Gastrocnemius medialis (tissue), 4 donors: Measurements from ENCODE around the gene ARL6IP6. TPM values are rescaled to one million over a fixed set of nuclear protein-coding genes. Genes with fewer than 3 reads are reported as not detected.
A peak's percentile ranks its signal among the peaks of the same experiment; 100 is the strongest.
"Not testable (repeated sequence)": the region's sequence is repeated elsewhere in the genome, so short reads cannot be mapped to it uniquely, and the experiment has no call there.

Experiments
- ATAC-seq, 2 donors: fragments of 150-250 bp; one replicate each; pipeline ENCODE4 v1.9.1; 2016
- DNase-seq, 2 donors: peaks; one replicate each; pipeline ENCODE4 v3.0.0-alpha.2; 2019
- H3K27ac ChIP-seq, 4 donors: fragments of 200-600 bp; sonication (generic); 1 replicate in 1 of 4; 2 replicates in 3 of 4; pipeline ENCODE4 v1.5.1; 2016 to 2018; ENCODE audit warnings: mild to moderate bottlenecking in 2 of 4, moderate library complexity in 1 of 4
- H3K27me3 ChIP-seq, 3 donors: fragments of 200-600 bp; sonication (generic) in 2 of 3; 1 replicate in 1 of 3; 2 replicates in 2 of 3; pipeline versions ENCODE4 v1.5.1 to v1.6.0; 2016 to 2019; ENCODE audit warnings: mild to moderate bottlenecking in 1 of 3, moderate library complexity in 1 of 3
- H3K36me3 ChIP-seq, 2 donors: fragments of 200-600 bp; sonication (generic) in 1 of 2; one replicate each; pipeline ENCODE4 v1.5.1; 2017 to 2018
- H3K4me1 ChIP-seq, 2 donors: fragments of 200-600 bp; sonication (generic) in 1 of 2; one replicate each; pipeline ENCODE4 v1.5.1; 2016 to 2017; ENCODE audit warnings: mild to moderate bottlenecking in 2 of 2
- H3K4me3 ChIP-seq, 4 donors: fragments of 200-600 bp; sonication (generic) in 3 of 4; 1 replicate in 1 of 4; 2 replicates in 3 of 4; pipeline ENCODE4 v1.5.1; 2016 to 2019; ENCODE audit warnings: mild to moderate bottlenecking in 2 of 4
- H3K9me3 ChIP-seq, 3 donors: fragments of 200-600 bp; sonication (generic) in 2 of 3; 1 replicate in 1 of 3; 2 replicates in 2 of 3; pipeline ENCODE4 v1.5.1; 2016 to 2019
- POLR2A ChIP-seq, 2 donors: fragments of 450-650 bp; IDR thresholded peaks; one replicate each; pipeline ENCODE4 v1.6.1; 2017; ENCODE audit warnings: antibody characterized with exemption in 2 of 2, mild to moderate bottlenecking in 2 of 2, moderate library complexity in 2 of 2
- in situ Hi-C, 4 donors: fragments of 200-750 bp; cut with MboI; loops; one replicate each; pipeline versions ENCODE4 v1.15.0 to v1.8.0; 2017; ENCODE audit warnings: low sequenced_read_pairs in 4 of 4
- intact Hi-C: fragments of 100-400 bp; cut with DNase I; formaldehyde crosslinking; loops from one replicate; pipeline ENCODE4 v1.15.1; 2023; ENCODE audit warnings: low total_unique reads
- total RNA-seq, 4 donors: library from RNA; depleted of rRNA; stranded (reverse); fragments of >200 nt; gene quantifications; one replicate each; pipeline versions ENCODE4 v1.1.0 to v1.2.3, GENCODE V29; 2016
- TF ChIP-seq, protein P1 (sequence below), 5 experiments: fragments of 450-650 bp in 3 of 5; fragments of 200-600 bp in 2 of 5; sonication (generic) in 2 of 5; IDR thresholded peaks in 4 of 5; conservative IDR thresholded peaks in 1 of 5; 1 replicate in 4 of 5; 2 replicates in 1 of 5; pipeline ENCODE4 v1.5.1; 2016 to 2019; ENCODE audit warnings: antibody characterized with exemption in 5 of 5, mild to moderate bottlenecking in 3 of 5, moderate library complexity in 3 of 5

Gene ARL6IP6
- total RNA-seq, 4 donors from 2014 or later, result 4.4 to 7.5 (median 5.4) TPM

DNA sequence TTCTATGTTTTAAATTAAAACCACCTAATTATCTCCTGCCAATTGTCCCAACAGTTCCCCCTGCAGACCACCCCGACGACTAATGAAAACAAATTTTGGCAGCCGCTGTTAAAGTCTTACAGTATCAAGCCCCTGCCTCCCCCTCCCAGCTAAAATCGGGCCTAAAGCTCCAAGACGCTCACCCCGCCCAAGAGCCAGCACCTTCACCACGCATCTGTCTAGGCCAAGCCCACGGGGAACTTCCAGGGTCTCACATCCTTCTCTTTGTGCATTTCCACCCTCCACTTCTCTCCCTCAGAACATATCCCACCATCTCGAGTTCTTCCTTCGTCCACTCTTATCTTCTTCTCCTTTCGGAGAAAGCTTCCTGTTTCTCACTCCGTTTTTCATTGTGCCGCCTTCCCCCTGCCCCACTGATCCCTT is 1.6 kb upstream of the ARL6IP6 start:
- in situ Hi-C loops (loop anchor here in 1 of 4 donors (25.0 kb wide), 1 partner anchor 880 kb away; the partner anchor contains the start of gene ARL5A), intact Hi-C loops (loop anchor here (1.0 to 5.0 kb wide), 3 partner anchors 70 to 890 kb away; partner anchors contain the start of gene ARL5A)
- H3K27ac ChIP-seq, result peak overlapping the region; percentile 95 to 99 (median 98)
- TF ChIP-seq, protein P1, sequence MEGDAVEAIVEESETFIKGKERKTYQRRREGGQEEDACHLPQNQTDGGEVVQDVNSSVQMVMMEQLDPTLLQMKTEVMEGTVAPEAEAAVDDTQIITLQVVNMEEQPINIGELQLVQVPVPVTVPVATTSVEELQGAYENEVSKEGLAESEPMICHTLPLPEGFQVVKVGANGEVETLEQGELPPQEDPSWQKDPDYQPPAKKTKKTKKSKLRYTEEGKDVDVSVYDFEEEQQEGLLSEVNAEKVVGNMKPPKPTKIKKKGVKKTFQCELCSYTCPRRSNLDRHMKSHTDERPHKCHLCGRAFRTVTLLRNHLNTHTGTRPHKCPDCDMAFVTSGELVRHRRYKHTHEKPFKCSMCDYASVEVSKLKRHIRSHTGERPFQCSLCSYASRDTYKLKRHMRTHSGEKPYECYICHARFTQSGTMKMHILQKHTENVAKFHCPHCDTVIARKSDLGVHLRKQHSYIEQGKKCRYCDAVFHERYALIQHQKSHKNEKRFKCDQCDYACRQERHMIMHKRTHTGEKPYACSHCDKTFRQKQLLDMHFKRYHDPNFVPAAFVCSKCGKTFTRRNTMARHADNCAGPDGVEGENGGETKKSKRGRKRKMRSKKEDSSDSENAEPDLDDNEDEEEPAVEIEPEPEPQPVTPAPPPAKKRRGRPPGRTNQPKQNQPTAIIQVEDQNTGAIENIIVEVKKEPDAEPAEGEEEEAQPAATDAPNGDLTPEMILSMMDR (IDR thresholded peaks at IDR 0.05 in 4 of 5, conservative IDR thresholded peaks at IDR 0.05 in 1 of 5), result no peak
- no peak for TF ChIP-seq POLR2A (IDR thresholded peaks at IDR 0.05)
- H3K9me3 ChIP-seq, result no peaks in the 10 kb centered on the region
- no peak for DNase-seq
- no peaks in the 10 kb centered on the region for H3K36me3 ChIP-seq
- peak overlapping the region; percentile 89 to 99 (median 94) for H3K4me3 ChIP-seq
- peak; percentile 5 for ATAC-seq
- no peaks in the 10 kb centered on the region for H3K27me3 ChIP-seq
- H3K4me1 ChIP-seq, result peaks cover 40 to 46% of the 10 kb centered on the region in 2 donors

- Histone ChIP-seq H3K9me3 (no peaks in the 10 kb centered on the region), H3K27ac (peak within 1 kb of the TSS; percentile 95 to 99 (median 98)), H3K27me3 (no peaks in the 10 kb centered on the region), H3K36me3 (no peaks in the 10 kb centered on the region), H3K4me1 (peaks cover 40 to 46% of the 10 kb centered on the region in 2 donors), H3K4me3 (peak within 1 kb of the TSS; percentile 89 to 99 (median 94))
- TF ChIP-seq, protein P1 (IDR thresholded peaks at IDR 0.05 in 4 of 5, conservative IDR thresholded peaks at IDR 0.05 in 1 of 5), result peak in 1 of 5 experiments; percentile 19
- TF ChIP-seq POLR2A (IDR thresholded peaks at IDR 0.05), result peak; percentile 79 to 83
- ATAC-seq (peak; percentile 81 to 82), DNase-seq (peak; percentile 99)
- in situ Hi-C loops, result loop anchor here in 1 of 4 donors (25.0 kb wide), 1 partner anchor 880 kb away; the partner anchor contains the start of gene ARL5A
- intact Hi-C loops, result loop anchor here (1.0 to 5.0 kb wide), 4 partner anchors 70 to 890 kb away; partner anchors contain the start of genes ARL5A and STAM2
Measured at GRCh38 chr2:152717228-152718075, 968 bp upstream of the ARL6IP6 start, which contains the start of gene PRPF40A. Gene PRPF40A, minus strand, starts transcription at chr2:152717461. Its CDS starts 22 bp downstream, at chr2:152717439.

DNA sequence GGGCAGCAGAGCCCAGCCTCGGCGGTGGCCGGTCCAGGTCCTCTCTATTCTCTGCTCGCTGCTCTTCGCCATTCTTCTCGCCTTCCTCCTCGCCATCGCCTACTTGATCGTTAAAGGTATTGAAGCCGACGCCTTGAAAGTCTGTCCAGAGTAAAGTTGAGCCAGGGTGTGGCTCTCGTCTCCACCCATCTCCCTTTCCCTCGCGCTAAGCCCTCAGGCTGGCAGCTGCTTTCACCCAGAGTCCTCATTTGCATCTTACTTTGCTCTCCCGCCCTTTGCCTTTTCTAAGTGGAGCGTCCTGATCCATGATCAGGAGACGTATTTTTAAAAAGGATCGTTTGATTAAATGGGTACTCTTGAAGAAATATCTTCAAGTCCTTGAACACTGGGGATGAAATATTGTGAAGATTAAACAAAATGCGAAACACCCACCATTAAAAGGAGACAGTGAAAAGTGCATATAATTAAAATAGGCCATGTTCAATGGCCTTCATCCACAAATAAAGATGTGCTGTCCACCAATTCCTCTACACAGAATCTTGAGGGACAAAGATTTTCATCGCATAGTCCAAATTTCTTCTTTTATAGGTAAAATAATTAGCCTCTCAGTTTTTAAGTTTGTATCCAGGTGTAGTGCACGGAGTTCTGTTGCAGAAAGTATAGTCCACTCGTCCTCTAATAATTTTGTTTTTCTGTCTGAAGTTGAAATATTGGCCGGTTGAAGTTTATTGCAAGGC is 657 bp downstream of the ARL6IP6 start:
- Histone ChIP-seq H3K27ac (peak overlapping the region; percentile 95 to 99 (median 98)), H3K4me3 (peak overlapping the region; percentile 89 to 99 (median 94)), H3K36me3 (no peaks in the 10 kb centered on the region), H3K9me3 (no peaks in the 10 kb centered on the region), H3K27me3 (no peaks in the 10 kb centered on the region), H3K4me1 (peaks cover 35 to 43% of the 10 kb centered on the region in 2 donors)
- ATAC-seq (no peak), DNase-seq (peak in 1 of 2 donors; percentile 25)
- TF ChIP-seq, protein P1 (IDR thresholded peaks at IDR 0.05 in 4 of 5, conservative IDR thresholded peaks at IDR 0.05 in 1 of 5), result no peak
- TF ChIP-seq POLR2A (IDR thresholded peaks at IDR 0.05), result no peak
- intact Hi-C loops (loop anchor here (1.0 to 5.0 kb wide), 3 partner anchors 72 to 892 kb away; partner anchors contain the start of genes ARL5A and STAM2), in situ Hi-C loops (loop anchor here in 1 of 4 donors (25.0 kb wide), 1 partner anchor 882 kb away; the partner anchor contains the start of gene ARL5A)

- Histone ChIP-seq H3K27ac (no peak overlapping the region), H3K4me3 (no peak overlapping the region), H3K4me1 (peaks cover 23 to 27% of the 10 kb centered on the region in 2 donors), H3K9me3 (no peaks in the 10 kb centered on the region), H3K36me3 (no peaks in the 10 kb centered on the region), H3K27me3 (no peaks in the 10 kb centered on the region)
- no peak for ATAC-seq
- TF ChIP-seq POLR2A (IDR thresholded peaks at IDR 0.05), result no peak
- TF ChIP-seq, protein P1 (IDR thresholded peaks at IDR 0.05 in 4 of 5, conservative IDR thresholded peaks at IDR 0.05 in 1 of 5), result no peak
- intact Hi-C loops, result no loop called here
- in situ Hi-C loops, result loop anchor here in 1 of 4 donors (10.0 to 25.0 kb wide), 2 partner anchors 536 to 883 kb away; partner anchors contain the start of gene ARL5A
- no peak for DNase-seq
Measured at GRCh38 chr2:152720794-152721193, 2.4 kb downstream of the ARL6IP6 start.

DNA sequence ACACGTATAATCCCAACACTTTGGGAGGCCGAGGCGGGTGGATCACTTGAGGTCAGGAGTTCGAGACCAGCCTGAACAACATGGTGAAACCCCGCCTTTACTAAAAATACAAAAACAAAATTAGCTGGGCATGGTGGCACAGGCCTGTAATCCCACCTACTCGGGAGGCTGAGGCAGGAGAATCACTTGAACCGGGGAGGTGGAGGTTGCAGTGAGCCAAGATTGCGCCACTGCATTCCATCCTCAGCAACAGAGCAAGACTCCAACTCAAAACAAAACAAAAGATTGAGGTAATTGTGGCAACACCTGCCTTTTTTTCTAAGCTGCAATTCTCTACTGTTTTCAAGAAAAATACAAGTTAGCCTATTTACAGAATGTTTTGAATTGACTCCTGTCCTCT is 4.2 kb downstream of the ARL6IP6 start:
- H3K27me3 ChIP-seq, H3K4me3 ChIP-seq, DNase-seq, intact Hi-C loops, H3K27ac ChIP-seq, ATAC-seq, H3K9me3 ChIP-seq, H3K36me3 ChIP-seq: not testable (repeated sequence)
- H3K4me1 ChIP-seq, result peaks cover 15 to 18% of the 10 kb centered on the region in 2 donors
- in situ Hi-C loops, result loop anchor here in 1 of 4 donors (10.0 to 25.0 kb wide), 2 partner anchors 538 to 885 kb away; partner anchors contain the start of gene ARL5A
